Astrocyte of the cerebellum (primary cell): ENCODE measurements around the gene FBXO2.

Experiments
- DNase-seq: peaks from one replicate; pipeline ENCODE4 v3.0.0-alpha.2; 2011; ENCODE audit warnings: low read depth
- H3K4me3 ChIP-seq: 2 replicates; pipeline ENCODE4 v1.5.1; 2011; ENCODE audit warnings: mild to moderate bottlenecking, low read depth, low read length, moderate library complexity
- in situ Hi-C: cut with HindIII; loops from 2 replicates; pipeline ENCODE4 v1.10.0; 2017; ENCODE audit warnings: low sequenced_read_pairs
- TF ChIP-seq, protein P1 (sequence below): IDR thresholded peaks from 2 replicates; pipeline ENCODE4 v1.5.1; 2012; ENCODE audit warnings: low read length, low read depth, moderate library complexity, mild to moderate bottlenecking; ENCODE audit errors: missing control alignments

Gene FBXO2

DNA sequence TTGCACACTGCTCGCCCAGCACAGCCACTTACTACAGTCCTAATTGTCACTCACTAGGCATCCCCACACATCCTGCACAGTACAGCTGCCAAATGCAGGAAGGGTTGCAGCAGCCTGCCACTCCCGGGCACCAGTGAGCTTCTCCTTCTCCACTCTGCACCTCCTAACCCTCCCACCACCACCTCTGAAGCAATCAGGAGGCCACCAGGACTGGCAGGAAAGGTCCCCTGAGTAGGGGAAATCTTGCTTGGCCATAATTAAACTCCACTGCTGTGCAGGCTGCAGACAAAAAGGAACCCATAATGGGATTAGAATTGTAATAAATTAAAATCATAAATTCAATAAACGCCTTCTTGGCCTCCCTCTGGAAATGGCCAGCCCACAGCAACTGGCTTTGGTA is 31.8 kb downstream of the FBXO2 start:
- TF ChIP-seq, protein P1, sequence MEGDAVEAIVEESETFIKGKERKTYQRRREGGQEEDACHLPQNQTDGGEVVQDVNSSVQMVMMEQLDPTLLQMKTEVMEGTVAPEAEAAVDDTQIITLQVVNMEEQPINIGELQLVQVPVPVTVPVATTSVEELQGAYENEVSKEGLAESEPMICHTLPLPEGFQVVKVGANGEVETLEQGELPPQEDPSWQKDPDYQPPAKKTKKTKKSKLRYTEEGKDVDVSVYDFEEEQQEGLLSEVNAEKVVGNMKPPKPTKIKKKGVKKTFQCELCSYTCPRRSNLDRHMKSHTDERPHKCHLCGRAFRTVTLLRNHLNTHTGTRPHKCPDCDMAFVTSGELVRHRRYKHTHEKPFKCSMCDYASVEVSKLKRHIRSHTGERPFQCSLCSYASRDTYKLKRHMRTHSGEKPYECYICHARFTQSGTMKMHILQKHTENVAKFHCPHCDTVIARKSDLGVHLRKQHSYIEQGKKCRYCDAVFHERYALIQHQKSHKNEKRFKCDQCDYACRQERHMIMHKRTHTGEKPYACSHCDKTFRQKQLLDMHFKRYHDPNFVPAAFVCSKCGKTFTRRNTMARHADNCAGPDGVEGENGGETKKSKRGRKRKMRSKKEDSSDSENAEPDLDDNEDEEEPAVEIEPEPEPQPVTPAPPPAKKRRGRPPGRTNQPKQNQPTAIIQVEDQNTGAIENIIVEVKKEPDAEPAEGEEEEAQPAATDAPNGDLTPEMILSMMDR = no peak
- no peak overlapping the region for H3K4me3 ChIP-seq
- no peak for DNase-seq
- in situ Hi-C loops = loop anchor here (25.0 kb wide), 1 partner anchor 135 kb away; the partner anchor contains the start of gene DISP3

DNA sequence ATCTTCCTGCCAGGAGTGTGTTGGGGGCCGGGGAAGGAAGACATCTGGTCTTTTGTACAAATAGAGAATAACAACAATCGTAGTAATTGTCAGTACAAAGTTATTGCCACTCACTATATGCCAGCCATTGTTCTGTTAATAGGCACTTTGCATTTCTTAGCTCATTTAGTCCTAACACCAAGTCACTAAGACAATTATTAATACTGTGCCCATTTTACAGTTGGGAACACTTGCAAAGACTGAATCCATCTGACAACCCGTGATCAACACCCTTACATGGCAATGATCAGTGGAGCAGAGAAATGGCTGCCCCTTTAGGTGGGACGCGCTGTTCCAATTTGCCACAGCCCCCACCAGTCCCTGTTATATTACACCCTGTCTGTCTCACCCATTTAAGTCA is 33.3 kb downstream of the FBXO2 start:
- TF ChIP-seq, protein P1 = no peak
- in situ Hi-C loops = loop anchor here (25.0 kb wide), 1 partner anchor 134 kb away; the partner anchor contains the start of gene DISP3
- no peak overlapping the region for H3K4me3 ChIP-seq
- DNase-seq = no peak

DNA sequence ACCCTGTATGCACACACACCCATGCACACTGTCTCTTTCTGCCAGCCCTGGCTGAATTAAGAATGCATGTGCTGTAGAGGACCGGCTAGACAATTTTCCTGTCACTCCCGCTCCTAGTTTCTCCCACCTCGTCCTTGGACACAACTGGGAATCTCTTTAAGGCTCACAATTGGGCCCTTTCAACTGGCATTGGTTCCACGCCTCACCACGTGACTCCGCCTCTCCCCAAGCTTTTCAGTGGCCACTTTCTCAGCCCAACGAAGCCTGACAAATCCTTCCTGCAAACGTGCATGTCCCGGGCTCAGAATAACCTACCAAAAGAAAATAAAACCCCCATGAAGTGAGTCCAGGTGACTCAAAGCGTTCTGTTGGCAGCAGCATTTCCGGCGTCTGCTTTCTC is 33.8 kb downstream of the FBXO2 start:
- in situ Hi-C loops = loop anchor here (25.0 kb wide), 1 partner anchor 133 kb away; the partner anchor contains the start of gene DISP3
- H3K4me3 ChIP-seq = no peak overlapping the region
- TF ChIP-seq, protein P1 = no peak
- no peak for DNase-seq

DNA sequence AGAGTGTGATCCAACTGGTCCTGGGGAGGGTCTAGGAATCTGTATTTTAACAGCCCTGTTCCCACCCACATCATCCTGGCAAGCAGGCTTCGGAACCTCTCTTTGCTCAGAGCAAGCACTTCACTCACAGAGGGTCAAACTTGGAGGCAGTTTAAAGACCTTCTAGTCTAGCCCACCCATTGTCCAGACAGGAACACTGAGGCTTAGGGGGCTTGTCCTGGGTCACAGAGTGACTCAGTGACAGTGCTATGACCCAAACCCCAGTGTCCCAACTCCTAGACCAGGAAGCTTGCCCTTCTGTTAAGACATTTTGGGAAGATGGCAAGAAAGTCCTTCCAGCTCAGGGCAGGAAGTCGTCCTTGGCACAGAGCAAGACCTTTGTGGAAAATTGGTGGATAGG is 36.5 kb downstream of the FBXO2 start:
- in situ Hi-C loops = loop anchor here (5.0 to 25.0 kb wide), 2 partner anchors 45 to 130 kb away; partner anchors contain the start of gene DISP3

DNA sequence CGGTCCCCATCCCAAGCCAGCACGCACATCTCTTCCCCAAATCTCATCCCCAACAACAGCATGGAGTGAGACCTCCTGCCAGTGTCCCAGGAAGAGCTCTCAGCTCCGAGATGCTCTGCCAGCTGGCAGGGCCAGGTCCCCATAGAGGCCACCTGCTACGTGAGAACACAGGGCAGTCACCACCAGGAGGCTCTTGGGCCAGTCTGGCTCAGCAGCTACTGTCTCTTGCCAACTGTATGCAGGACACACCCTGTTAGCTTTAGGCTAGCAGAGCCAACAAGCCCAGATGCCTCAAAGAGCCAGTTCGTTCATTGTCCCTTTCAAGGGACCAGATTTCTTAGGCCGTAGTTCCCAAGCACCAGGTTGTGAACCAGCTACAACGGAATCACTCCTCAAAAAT is 36.9 kb downstream of the FBXO2 start:
- TF ChIP-seq, protein P1 = no peak
- in situ Hi-C loops = loop anchor here (5.0 to 25.0 kb wide), 2 partner anchors 45 to 130 kb away; partner anchors contain the start of gene DISP3
- no peak overlapping the region for H3K4me3 ChIP-seq
- DNase-seq = no peak

More for the DNA sequence above, 36.5 kb downstream of the FBXO2 start:
- TF ChIP-seq, protein P1 = no peak
- no peak for DNase-seq
- no peak overlapping the region for H3K4me3 ChIP-seq

DNA sequence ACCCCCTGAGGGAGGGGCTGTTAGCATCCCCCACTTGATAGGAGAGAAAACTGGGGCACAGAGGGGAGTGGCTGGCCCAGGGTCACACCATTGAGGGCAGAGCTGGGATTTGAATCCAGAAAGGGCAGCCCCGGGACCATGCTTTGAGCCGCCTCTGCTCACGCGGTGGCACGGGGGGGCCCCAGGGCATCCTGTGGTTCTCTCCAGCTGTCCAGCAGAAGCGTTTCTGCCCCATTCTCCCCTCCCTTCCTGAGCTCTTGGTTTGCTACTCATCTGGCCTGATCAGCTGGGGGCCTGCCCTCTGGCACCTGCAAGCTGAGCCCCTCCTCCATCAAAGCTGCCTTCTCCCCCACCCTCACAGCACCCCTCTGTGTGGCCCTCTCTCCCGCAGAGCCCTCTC is 37.5 kb downstream of the FBXO2 start:
- TF ChIP-seq, protein P1 = no peak
- in situ Hi-C loops = loop anchor here (5.0 to 25.0 kb wide), 2 partner anchors 44 to 129 kb away; partner anchors contain the start of gene DISP3
- no peak for DNase-seq

More for the DNA sequence above, 37.5 kb downstream of the FBXO2 start:
- H3K4me3 ChIP-seq = no peak overlapping the region
